Astrocyte (in vitro differentiated cells and primary cell): ENCODE data around the gene TOP3A.
"Not testable (repeated sequence)": the region's sequence is repeated elsewhere in the genome, so short reads cannot be mapped to it uniquely, and the experiment has no call there.

Source experiments
- CTCF ChIP-seq: IDR thresholded peaks from 2 replicates; pipeline ENCODE4 v1.5.1; 2011; ENCODE audit warnings: low read depth, mild to moderate bottlenecking, inconsistent platforms, low read length, moderate library complexity; ENCODE audit not compliant: insufficient read depth
- EZH2 ChIP-seq: IDR thresholded peaks from 2 replicates; pipeline ENCODE4 v1.6.1; 2012; ENCODE audit warnings: mild to moderate bottlenecking, low read length, inconsistent platforms; ENCODE audit not compliant: insufficient read depth

GRCh38 chr17:18338158-18338557 lies 23.4 kb upstream of the TOP3A start:
- TF ChIP-seq CTCF, EZH2: not testable (repeated sequence)
